KMS-11 (cell line): ENCODE data around the gene DDX1.

Experiments used
- H2AFZ ChIP-seq: fragments of 200-600 bp; sonication (generic); 2 replicates; pipeline ENCODE4 v1.6.1; 2016; ENCODE audit warnings: antibody characterized with exemption, mixed run types, low read depth
- H3K27ac ChIP-seq: fragments of 200-600 bp; sonication (generic); 2 replicates; pipeline ENCODE4 v1.6.1; 2016; ENCODE audit warnings: mild to moderate bottlenecking, mixed run types
- H3K27me3 ChIP-seq: fragments of 200-600 bp; sonication (generic); 2 replicates; pipeline ENCODE4 v1.6.1; 2017; ENCODE audit warnings: mild to moderate bottlenecking, low read depth, mixed run types, moderate library complexity; ENCODE audit not compliant: insufficient read depth
- H3K36me3 ChIP-seq: fragments of 200-600 bp; sonication (generic); 2 replicates; pipeline ENCODE4 v1.6.1; 2017; ENCODE audit warnings: mild to moderate bottlenecking, mixed run types; ENCODE audit not compliant: insufficient read depth
- H3K4me1 ChIP-seq: fragments of 200-600 bp; sonication (generic); 2 replicates; pipeline ENCODE4 v1.6.1; 2016; ENCODE audit warnings: mild to moderate bottlenecking, low read depth, mixed run types; ENCODE audit not compliant: poor library complexity, severe bottlenecking
- H3K4me2 ChIP-seq: fragments of 200-600 bp; sonication (generic); 2 replicates; pipeline ENCODE4 v1.7.0; 2016; ENCODE audit warnings: mild to moderate bottlenecking, mixed run types
- H3K4me3 ChIP-seq: fragments of 200-600 bp; sonication (generic); IDR thresholded peaks from 2 replicates; pipeline ENCODE4 v1.6.1; 2017; ENCODE audit warnings: low read depth, low read length, mixed read lengths; ENCODE audit not compliant: insufficient read depth
- H3K79me2 ChIP-seq: fragments of 200-600 bp; sonication (generic); 2 replicates; pipeline ENCODE4 v1.6.1; 2016; ENCODE audit warnings: low read depth, mixed run types; ENCODE audit not compliant: insufficient read depth
- H3K9ac ChIP-seq: fragments of 200-600 bp; sonication (generic); 2 replicates; pipeline ENCODE4 v1.6.1; 2016; ENCODE audit warnings: mild to moderate bottlenecking, mixed run types
- H4K20me1 ChIP-seq: fragments of 200-600 bp; sonication (generic); 2 replicates; pipeline ENCODE4 v1.6.1; 2016; ENCODE audit warnings: mild to moderate bottlenecking, mixed run types; ENCODE audit not compliant: insufficient read depth
- CTCF ChIP-seq: fragments of 200-600 bp; sonication (generic); conservative IDR thresholded peaks from 2 replicates; pipeline ENCODE4 v1.6.1; 2017; ENCODE audit warnings: low read depth, mild to moderate bottlenecking, antibody characterized with exemption, low read length, moderate library complexity, mixed read lengths

DDX1 gene

GRCh38 chr2:15617778-15618448, 26.2 kb downstream of the DDX1 start:
- no peak for TF ChIP-seq CTCF
- Histone ChIP-seq H3K4me1 (no peaks in the 10 kb centered on the region), H3K4me2 (no peak overlapping the region), H3K27ac (no peak overlapping the region), H3K4me3 (no peak overlapping the region), H3K9ac (no peak overlapping the region), H2AFZ (no peak overlapping the region), H3K79me2 (no peaks in the 10 kb centered on the region), H4K20me1 (no peaks in the 10 kb centered on the region), H3K36me3 (peaks cover 11% of the 10 kb centered on the region; the same call in 1 of the 2 replicates), H3K27me3 (no peaks in the 10 kb centered on the region)

DNA sequence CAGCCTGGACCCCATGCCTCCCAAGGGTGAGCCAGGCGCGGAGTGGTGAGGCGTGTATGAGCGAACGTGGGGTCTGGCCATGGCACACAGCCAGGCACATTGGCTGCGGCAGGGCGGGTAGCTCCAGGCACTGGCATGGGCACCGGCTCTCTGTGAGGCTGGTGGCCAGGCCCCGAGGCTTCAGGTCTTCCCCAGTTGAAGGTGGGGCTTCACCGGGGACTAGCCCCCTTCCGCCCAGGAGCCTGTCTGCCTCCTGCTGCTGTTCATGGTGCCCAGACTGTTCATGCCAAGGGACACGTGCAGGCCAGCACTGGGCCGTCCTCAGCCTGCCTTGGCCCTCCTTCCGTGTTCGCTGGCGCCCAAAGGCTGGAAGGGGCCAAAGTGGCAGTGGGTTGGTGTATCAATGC, 26.8 kb downstream of the DDX1 start:
- Histone ChIP-seq H3K36me3 (peaks cover 11% of the 10 kb centered on the region; the same call in 1 of the 2 replicates), H3K4me1 (no peaks in the 10 kb centered on the region), H3K27me3 (no peaks in the 10 kb centered on the region), H3K27ac (no peak overlapping the region), H3K4me3 (no peak overlapping the region), H3K4me2 (no peak overlapping the region), H3K9ac (no peak overlapping the region), H4K20me1 (no peaks in the 10 kb centered on the region), H2AFZ (no peak overlapping the region), H3K79me2 (no peaks in the 10 kb centered on the region)
- TF ChIP-seq CTCF: no peak

DNA sequence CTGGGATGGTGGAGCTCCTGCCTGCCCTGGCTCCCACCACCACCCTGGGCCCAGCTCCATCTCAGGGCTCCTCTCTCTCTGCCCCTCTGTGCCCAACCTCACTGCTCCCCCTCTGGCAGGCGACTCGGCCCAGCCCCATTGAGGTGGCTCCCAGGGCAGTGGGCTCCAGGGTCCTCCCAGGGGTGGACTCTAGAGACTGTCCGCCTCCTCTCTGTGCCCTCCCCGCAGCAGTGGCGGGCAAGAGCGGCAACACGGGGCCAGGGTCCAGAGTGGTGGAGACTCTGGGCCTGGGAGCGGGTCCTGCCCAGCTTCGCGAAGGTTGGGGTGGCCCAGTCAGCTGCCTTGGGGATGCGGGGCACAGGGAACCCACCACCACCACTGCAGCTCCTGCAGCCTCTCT, 27.4 kb downstream of the DDX1 start:
- Histone ChIP-seq H4K20me1 (no peaks in the 10 kb centered on the region), H3K4me3 (no peak overlapping the region), H3K4me1 (no peaks in the 10 kb centered on the region), H3K27me3 (no peaks in the 10 kb centered on the region), H2AFZ (no peak overlapping the region), H3K36me3 (peaks cover 14% of the 10 kb centered on the region; the same call in 1 of the 2 replicates), H3K27ac (no peak overlapping the region), H3K79me2 (no peaks in the 10 kb centered on the region), H3K4me2 (no peak overlapping the region), H3K9ac (no peak overlapping the region)
- no peak for TF ChIP-seq CTCF

GRCh38 chr2:15619510-15619909, 27.8 kb downstream of the DDX1 start:
- Histone ChIP-seq H3K4me2 (no peak overlapping the region), H3K4me1 (no peaks in the 10 kb centered on the region), H3K9ac (no peak overlapping the region), H4K20me1 (no peaks in the 10 kb centered on the region), H3K79me2 (no peaks in the 10 kb centered on the region), H3K27me3 (no peaks in the 10 kb centered on the region), H3K27ac (no peak overlapping the region), H2AFZ (no peak overlapping the region), H3K36me3 (peaks cover 19% of the 10 kb centered on the region; the same call in 1 of the 2 replicates), H3K4me3 (no peak overlapping the region)
- no peak for TF ChIP-seq CTCF
